Upper lobe of left lung (tissue), 4 donors: ENCODE data around the gene COL6A1.

Source experiments
- EP300 ChIP-seq, 4 donors: sonication (generic); formaldehyde crosslinking; IDR thresholded peaks; one replicate each; pipeline ENCODE4 v1.5.1; 2017; ENCODE audit warnings: antibody characterized with exemption in 4 of 4, control low read depth in 2 of 4
- POLR2A ChIP-seq, 4 donors: fragments of 450-650 bp; IDR thresholded peaks; one replicate each; pipeline ENCODE4 v1.5.1; 2016 to 2017; ENCODE audit warnings: antibody characterized with exemption in 4 of 4, mild to moderate bottlenecking in 2 of 4
- TF ChIP-seq, protein P1 (sequence below), 6 experiments: fragments of 450-650 bp in 4 of 6; fragments of 200-600 bp in 2 of 6; sonication (generic) in 2 of 6; IDR thresholded peaks; one replicate each; pipeline ENCODE4 v1.5.1; 2016 to 2019; ENCODE audit warnings: antibody characterized with exemption in 6 of 6

DNA sequence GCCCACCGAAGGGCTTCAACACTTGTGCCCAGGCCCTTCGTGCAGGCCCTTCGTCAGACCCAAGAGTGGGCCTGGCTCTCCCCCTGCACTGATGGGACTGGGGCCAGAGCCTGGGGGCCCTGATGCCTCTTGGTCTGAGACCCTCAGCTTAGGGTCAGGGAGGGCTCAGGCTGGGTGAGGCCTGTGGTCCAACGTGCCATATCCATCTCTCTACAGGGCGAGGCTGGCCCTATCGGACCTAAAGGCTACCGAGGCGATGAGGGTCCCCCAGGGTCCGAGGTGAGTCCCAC, 15.6 kb downstream of the COL6A1 start:
- no peak for TF ChIP-seq EP300 (IDR thresholded peaks at IDR 0.05)
- TF ChIP-seq, protein P1, sequence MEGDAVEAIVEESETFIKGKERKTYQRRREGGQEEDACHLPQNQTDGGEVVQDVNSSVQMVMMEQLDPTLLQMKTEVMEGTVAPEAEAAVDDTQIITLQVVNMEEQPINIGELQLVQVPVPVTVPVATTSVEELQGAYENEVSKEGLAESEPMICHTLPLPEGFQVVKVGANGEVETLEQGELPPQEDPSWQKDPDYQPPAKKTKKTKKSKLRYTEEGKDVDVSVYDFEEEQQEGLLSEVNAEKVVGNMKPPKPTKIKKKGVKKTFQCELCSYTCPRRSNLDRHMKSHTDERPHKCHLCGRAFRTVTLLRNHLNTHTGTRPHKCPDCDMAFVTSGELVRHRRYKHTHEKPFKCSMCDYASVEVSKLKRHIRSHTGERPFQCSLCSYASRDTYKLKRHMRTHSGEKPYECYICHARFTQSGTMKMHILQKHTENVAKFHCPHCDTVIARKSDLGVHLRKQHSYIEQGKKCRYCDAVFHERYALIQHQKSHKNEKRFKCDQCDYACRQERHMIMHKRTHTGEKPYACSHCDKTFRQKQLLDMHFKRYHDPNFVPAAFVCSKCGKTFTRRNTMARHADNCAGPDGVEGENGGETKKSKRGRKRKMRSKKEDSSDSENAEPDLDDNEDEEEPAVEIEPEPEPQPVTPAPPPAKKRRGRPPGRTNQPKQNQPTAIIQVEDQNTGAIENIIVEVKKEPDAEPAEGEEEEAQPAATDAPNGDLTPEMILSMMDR (IDR thresholded peaks at IDR 0.05), result no peak
- no peak for TF ChIP-seq POLR2A (IDR thresholded peaks at IDR 0.05)
